GM12878 (cell line): ENCODE measurements around the gene FYTTD1. TPM values are rescaled to one million over a fixed set of nuclear protein-coding genes. Genes with fewer than 3 reads are reported as not detected.

Source experiments
- ATAC-seq: fragments of 200-7000 bp; cut with Tn5 transposase; 3 replicates; pipeline ENCODE4 v1.9.1; 2020; ENCODE audit warnings: mild to moderate bottlenecking, moderate library complexity
- BruUV-seq: library from RNA; stranded (reverse); fragments of 400-500 nt; replicated peaks from 2 replicates; lab custom pipeline; 2021; lab: Mats Ljungman, UMichigan
- CTCF ChIA-PET: fragments of 300-600 bp; sonication (Branson Sonifier 250); formaldehyde crosslinking; extraction: SDS; loops from one replicate; lab custom pipeline; 2021; ENCODE audit warnings: inconsistent platforms; lab: Yijun Ruan, JAX
- POLR2A ChIA-PET: fragments of 350-600 bp; formaldehyde crosslinking; extraction: SDS; loops from one replicate; lab custom pipeline; 2021; ENCODE audit warnings: inconsistent platforms; lab: Charles Lee
- RAD21 ChIA-PET: fragments of 300-600 bp; sonication (Branson Sonifier 250); formaldehyde crosslinking; loops from one replicate; lab custom pipeline; 2023; ENCODE audit warnings: antibody characterized with exemption; ENCODE audit not compliant: unreplicated experiment; lab: Charles Lee
- SMC1A ChIA-PET: fragments of 300-600 bp; sonication (Branson Sonifier 250); formaldehyde crosslinking; loops from one replicate; lab custom pipeline; 2023; ENCODE audit not compliant: unreplicated experiment, uncharacterized antibody; lab: Charles Lee
- DNase-seq: peaks from one replicate; pipeline ENCODE4 v3.0.0-alpha.2; 2011; ENCODE audit warnings: low read depth, low spot score
- FAIRE-seq: peaks from 3 replicates; lab custom pipeline; 2011; peaks lifted over from hg19 to GRCh38; lab: Jason Lieb, UNC
- H2AFZ ChIP-seq: 2 replicates; pipeline ENCODE4 v1.6.0; 2011; ENCODE audit warnings: low read depth, low read length, control low read depth; ENCODE audit not compliant: control insufficient read depth
- H3K27ac ChIP-seq: 2 replicates; pipeline ENCODE4 v1.5.1; 2011; ENCODE audit warnings: control low read depth; ENCODE audit not compliant: control insufficient read depth, insufficient read depth
- H3K27me3 ChIP-seq, 2 experiments: replicated peaks in 1 of 2; 2 replicates each; pipeline versions ENCODE4 v1.6.0 to v1.6.1; 2011; ENCODE audit warnings: low read length in 1 of 2; ENCODE audit not compliant: control insufficient read depth in 2 of 2, insufficient read depth in 2 of 2
- H3K36me3 ChIP-seq, 2 experiments: 2 replicates each; pipeline ENCODE4 v1.5.1; 2011; ENCODE audit warnings: low read length in 1 of 2; ENCODE audit not compliant: control insufficient read depth in 2 of 2, insufficient read depth in 2 of 2
- H3K4me1 ChIP-seq: 2 replicates; pipeline ENCODE4 v1.6.1; 2011; ENCODE audit warnings: mild to moderate bottlenecking, low read length, moderate library complexity, mixed read lengths; ENCODE audit not compliant: control insufficient read depth, insufficient read depth
- H3K4me2 ChIP-seq: 2 replicates; pipeline ENCODE4 v1.6.0; 2011; ENCODE audit warnings: control low read depth; ENCODE audit not compliant: control insufficient read depth, insufficient read depth
- H3K4me3 ChIP-seq: fragments of 200-600 bp; sonication (generic); 2 replicates; pipeline ENCODE4 v1.5.1; 2016
- H3K79me2 ChIP-seq: 2 replicates; pipeline ENCODE4 v1.6.0; 2011; ENCODE audit warnings: low read length; ENCODE audit not compliant: control insufficient read depth, insufficient read depth
- H3K9ac ChIP-seq: 2 replicates; pipeline ENCODE4 v1.8.0; 2011; ENCODE audit warnings: low read length, control low read depth, mixed read lengths; ENCODE audit not compliant: control insufficient read depth, insufficient read depth
- H3K9me3 ChIP-seq: replicated peaks from 3 replicates; pipeline ENCODE4 v1.5.1; 2011; ENCODE audit warnings: mild to moderate bottlenecking, low read length; ENCODE audit not compliant: control insufficient read depth, insufficient read depth
- H4K20me1 ChIP-seq: 2 replicates; pipeline ENCODE4 v1.6.0; 2011; ENCODE audit not compliant: control insufficient read depth, insufficient read depth
- BCL11A ChIP-seq: IDR thresholded peaks from 2 replicates; pipeline ENCODE4 v1.6.1; 2011; ENCODE audit warnings: low read depth, low read length
- CBX5 ChIP-seq: sonication (generic); IDR thresholded peaks from 2 replicates; pipeline ENCODE4 v1.6.1; 2016; ENCODE audit warnings: low read depth, moderate library complexity, mild to moderate bottlenecking, inconsistent platforms
- HDGF ChIP-seq: fragments of 450-650 bp; IDR thresholded peaks from 2 replicates; pipeline ENCODE4 v1.6.1; 2016; ENCODE audit warnings: antibody characterized with exemption
- KDM1A ChIP-seq: fragments of 200-600 bp; sonication (generic); IDR thresholded peaks from 2 replicates; pipeline ENCODE4 v1.6.1; 2016; ENCODE audit warnings: borderline replicate concordance
- MLLT1 ChIP-seq: fragments of 450-650 bp; IDR thresholded peaks from 2 replicates; pipeline ENCODE4 v1.6.1; 2016; ENCODE audit warnings: mild to moderate bottlenecking
- MYB ChIP-seq: fragments of 150-350 bp; IDR thresholded peaks from 2 replicates; pipeline ENCODE4 v1.6.1; 2014; ENCODE audit warnings: mild to moderate bottlenecking, low read depth, low read length, borderline replicate concordance
- NFYA ChIP-seq: IDR thresholded peaks from 2 replicates; pipeline ENCODE4 v1.6.1; 2011; ENCODE audit warnings: low read depth, mild to moderate bottlenecking, low read length, improper control_type of control experiment, borderline replicate concordance
- RB1 ChIP-seq: fragments of 450-650 bp; formaldehyde crosslinking; IDR thresholded peaks from 2 replicates; pipeline ENCODE4 v1.6.1; 2017; ENCODE audit warnings: mild to moderate bottlenecking, borderline replicate concordance
- SMAD5 ChIP-seq: IDR thresholded peaks from 2 replicates; pipeline ENCODE4 v1.6.1; 2016; ENCODE audit warnings: antibody characterized with exemption, low read depth
- TAF1 ChIP-seq: IDR thresholded peaks from 2 replicates; pipeline ENCODE4 v1.6.1; 2011; ENCODE audit warnings: mild to moderate bottlenecking, low read depth, low read length, borderline replicate concordance
- ZNF622 ChIP-seq: fragments of 450-650 bp; IDR thresholded peaks from 2 replicates; pipeline ENCODE4 v1.6.1; 2017; ENCODE audit warnings: mild to moderate bottlenecking, inconsistent platforms
- ZZZ3 ChIP-seq: IDR thresholded peaks from 2 replicates; pipeline ENCODE4 v1.6.1; 2011; ENCODE audit warnings: low read depth; ENCODE audit not compliant: control insufficient read depth, insufficient read length
- WGBS: methylation state at CpG from one replicate; pipeline ENCODE4 v1.1.6; 2016; ENCODE audit warnings: low lambda C conversion rate; ENCODE audit not compliant: insufficient replicate concordance, insufficient coverage; ENCODE audit errors: missing lambda C conversion rate; 5-methylcytosine and 5-hydroxymethylcytosine counted together
- in situ Hi-C: fragments of 300-500 bp; cut with MboI; formaldehyde crosslinking; loops from 9 replicates; pipeline ENCODE4 v1.14.3; 2018; ENCODE audit warnings: mixed read lengths
- intact Hi-C: fragments of 100-400 bp; cut with micrococcal nuclease; formaldehyde crosslinking; loops from one replicate; pipeline ENCODE4 v1.14.2; 2022; ENCODE audit not compliant: unreplicated experiment
- polyA plus RNA-seq, 11 experiments: library from polyadenylated mRNA; depleted of rRNA in 4 of 11; unstranded in 6 of 11; stranded (reverse) in 5 of 11; fragments of >200 nt; fragmentation: Nextera tagmentation in 4 of 11; fragmentation: Illumina TruSeq in 1 of 11; extraction: Ambion mirVana in 4 of 11; extraction: Trizol in 1 of 11; gene quantifications; 1 replicate in 1 of 11; 2 replicates in 10 of 11; pipeline versions ENCODE4 v1.2.1 to v1.2.3, GENCODE V29; 2011 to 2016; ENCODE audit warnings: inconsistent platforms in 2 of 11, missing spikeins in 2 of 11, low read depth in 1 of 11
- total RNA-seq, 4 experiments: library from RNA; depleted of rRNA in 3 of 4; stranded (reverse); fragments of >200 nt in 3 of 4; fragmentation: Illumina TruSeq in 1 of 4; extraction: Trizol in 1 of 4; gene quantifications; 2 replicates each; pipeline versions ENCODE4 v1.2.1 to v1.2.3, GENCODE V29; 2013 to 2021
- TF ChIP-seq, protein P1 (sequence below): IDR thresholded peaks from 2 replicates; pipeline ENCODE4 v1.6.1; 2012; ENCODE audit warnings: mild to moderate bottlenecking, low read depth, low read length
- TF ChIP-seq, protein P2 (sequence below), 3 experiments: IDR thresholded peaks in 2 of 3; conservative IDR thresholded peaks in 1 of 3; 2 replicates each; pipeline ENCODE4 v1.5.1; 2011; ENCODE audit warnings: low read depth in 3 of 3, low read length in 3 of 3, mild to moderate bottlenecking in 3 of 3, control low read depth in 2 of 3, moderate library complexity in 2 of 3, inconsistent platforms in 1 of 3, mixed read lengths in 1 of 3; ENCODE audit not compliant: control insufficient read depth in 2 of 3, insufficient read depth in 1 of 3; ENCODE audit errors: extremely low read depth in 1 of 3

FYTTD1 gene
- total and polyA plus RNA-seq, 10 of the 15 experiments (the other 5 are each of a cell fraction or from before 2014, with no cell fraction given): 25.5 to 101 (median 59.4) TPM

- SMC1A ChIA-PET: no interaction called here
- BruUV-seq: no TSS peak
- Histone ChIP-seq H3K4me3 (no peak overlapping the region), H2AFZ (no peak overlapping the region), H3K27ac (no peak overlapping the region), H3K9me3 (peaks cover 12% of the 10 kb centered on the region), H4K20me1 (no peaks in the 10 kb centered on the region), H3K4me1 (peaks cover 21% of the 10 kb centered on the region), H3K4me2 (no peak overlapping the region), H3K36me3 (peaks cover 4 to 17% of the 10 kb centered on the region in 2 experiments), H3K27me3 (no peaks in the 10 kb centered on the region), H3K79me2 (peaks cover 83% of the 10 kb centered on the region), H3K9ac (no peak overlapping the region)
- ATAC-seq (no peak), DNase-seq (no peak), FAIRE-seq (no peak)
- TF ChIP-seq ZZZ3: no peak
- no peak for TF ChIP-seq MLLT1
- TF ChIP-seq, protein P1, sequence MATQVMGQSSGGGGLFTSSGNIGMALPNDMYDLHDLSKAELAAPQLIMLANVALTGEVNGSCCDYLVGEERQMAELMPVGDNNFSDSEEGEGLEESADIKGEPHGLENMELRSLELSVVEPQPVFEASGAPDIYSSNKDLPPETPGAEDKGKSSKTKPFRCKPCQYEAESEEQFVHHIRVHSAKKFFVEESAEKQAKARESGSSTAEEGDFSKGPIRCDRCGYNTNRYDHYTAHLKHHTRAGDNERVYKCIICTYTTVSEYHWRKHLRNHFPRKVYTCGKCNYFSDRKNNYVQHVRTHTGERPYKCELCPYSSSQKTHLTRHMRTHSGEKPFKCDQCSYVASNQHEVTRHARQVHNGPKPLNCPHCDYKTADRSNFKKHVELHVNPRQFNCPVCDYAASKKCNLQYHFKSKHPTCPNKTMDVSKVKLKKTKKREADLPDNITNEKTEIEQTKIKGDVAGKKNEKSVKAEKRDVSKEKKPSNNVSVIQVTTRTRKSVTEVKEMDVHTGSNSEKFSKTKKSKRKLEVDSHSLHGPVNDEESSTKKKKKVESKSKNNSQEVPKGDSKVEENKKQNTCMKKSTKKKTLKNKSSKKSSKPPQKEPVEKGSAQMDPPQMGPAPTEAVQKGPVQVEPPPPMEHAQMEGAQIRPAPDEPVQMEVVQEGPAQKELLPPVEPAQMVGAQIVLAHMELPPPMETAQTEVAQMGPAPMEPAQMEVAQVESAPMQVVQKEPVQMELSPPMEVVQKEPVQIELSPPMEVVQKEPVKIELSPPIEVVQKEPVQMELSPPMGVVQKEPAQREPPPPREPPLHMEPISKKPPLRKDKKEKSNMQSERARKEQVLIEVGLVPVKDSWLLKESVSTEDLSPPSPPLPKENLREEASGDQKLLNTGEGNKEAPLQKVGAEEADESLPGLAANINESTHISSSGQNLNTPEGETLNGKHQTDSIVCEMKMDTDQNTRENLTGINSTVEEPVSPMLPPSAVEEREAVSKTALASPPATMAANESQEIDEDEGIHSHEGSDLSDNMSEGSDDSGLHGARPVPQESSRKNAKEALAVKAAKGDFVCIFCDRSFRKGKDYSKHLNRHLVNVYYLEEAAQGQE: no peak
- no peak for TF ChIP-seq NFYA
- TF ChIP-seq ZNF622: no peak
- TF ChIP-seq, protein P2, sequence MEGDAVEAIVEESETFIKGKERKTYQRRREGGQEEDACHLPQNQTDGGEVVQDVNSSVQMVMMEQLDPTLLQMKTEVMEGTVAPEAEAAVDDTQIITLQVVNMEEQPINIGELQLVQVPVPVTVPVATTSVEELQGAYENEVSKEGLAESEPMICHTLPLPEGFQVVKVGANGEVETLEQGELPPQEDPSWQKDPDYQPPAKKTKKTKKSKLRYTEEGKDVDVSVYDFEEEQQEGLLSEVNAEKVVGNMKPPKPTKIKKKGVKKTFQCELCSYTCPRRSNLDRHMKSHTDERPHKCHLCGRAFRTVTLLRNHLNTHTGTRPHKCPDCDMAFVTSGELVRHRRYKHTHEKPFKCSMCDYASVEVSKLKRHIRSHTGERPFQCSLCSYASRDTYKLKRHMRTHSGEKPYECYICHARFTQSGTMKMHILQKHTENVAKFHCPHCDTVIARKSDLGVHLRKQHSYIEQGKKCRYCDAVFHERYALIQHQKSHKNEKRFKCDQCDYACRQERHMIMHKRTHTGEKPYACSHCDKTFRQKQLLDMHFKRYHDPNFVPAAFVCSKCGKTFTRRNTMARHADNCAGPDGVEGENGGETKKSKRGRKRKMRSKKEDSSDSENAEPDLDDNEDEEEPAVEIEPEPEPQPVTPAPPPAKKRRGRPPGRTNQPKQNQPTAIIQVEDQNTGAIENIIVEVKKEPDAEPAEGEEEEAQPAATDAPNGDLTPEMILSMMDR (IDR thresholded peaks at IDR 0.05 in 2 of 3, conservative IDR thresholded peaks at IDR 0.05 in 1 of 3; ENCODE audit: control insufficient read depth in 2 of 3, extremely low read depth in 1 of 3, insufficient read depth in 1 of 3, low read depth in 3 of 3, low read length in 3 of 3): no peak
- TF ChIP-seq BCL11A: no peak
- TF ChIP-seq SMAD5: no peak
- no peak for TF ChIP-seq CBX5
- TF ChIP-seq MYB: no peak
- TF ChIP-seq KDM1A: no peak
- no peak for TF ChIP-seq RB1
- no peak for TF ChIP-seq HDGF
- no peak for TF ChIP-seq TAF1
- in situ Hi-C loops: no loop called here
- POLR2A ChIA-PET: interaction anchor here (0.7 kb wide), 1 partner anchor 48 kb away, joined by 3 read pairs; no protein-coding TSS in a partner anchor
- WGBS: 97% methylated on average over 10 of the region's 10 CpGs
- intact Hi-C loops: no loop called here
- CTCF ChIA-PET: interaction anchor here (1.6 kb wide), 1 partner anchor 28 kb away, joined by 3 read pairs; no protein-coding TSS in a partner anchor
- RAD21 ChIA-PET: no interaction called here
These were observed 29.0 kb upstream of the FYTTD1 start for GRCh38 chr3:197720694-197721093.
